HG03378 (cell line): ENCODE measurements around the gene SLN.

Experiments used
- ATAC-seq: cut with Tn5 transposase; IDR thresholded peaks from one replicate; pipeline ENCODE4 v1.9.1; 2021; ENCODE audit warnings: mild to moderate bottlenecking, moderate library complexity; ENCODE audit not compliant: unreplicated experiment

Gene SLN

DNA sequence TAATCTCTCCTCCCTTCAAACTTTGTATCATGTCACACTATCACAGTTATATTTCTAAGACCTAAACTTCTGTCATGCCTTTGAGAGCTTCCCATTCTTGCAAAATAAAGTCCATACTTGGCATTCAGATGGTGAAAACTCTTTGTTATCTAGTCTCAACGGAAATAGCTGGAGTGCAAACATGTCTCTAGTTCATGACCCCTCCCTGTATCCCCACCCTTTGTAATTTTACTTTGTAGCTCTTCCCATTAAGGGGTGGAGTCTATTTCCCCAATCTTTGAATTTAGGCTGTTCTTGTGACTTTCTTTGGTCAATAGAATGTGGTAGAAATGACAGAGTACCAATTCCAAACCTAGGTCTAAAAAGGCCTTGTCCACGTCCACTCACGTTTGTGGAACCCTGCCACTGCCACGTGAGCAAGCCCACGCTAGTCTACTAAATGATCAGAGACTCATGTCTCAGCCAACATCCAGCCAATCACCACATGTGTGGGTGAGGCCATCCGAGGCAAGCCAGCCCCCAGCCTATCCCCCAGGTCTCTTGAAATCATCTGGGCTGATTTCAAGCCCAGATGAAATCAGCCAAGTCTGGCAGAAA is 23.4 kb downstream of the SLN start:
- no peak for ATAC-seq

DNA sequence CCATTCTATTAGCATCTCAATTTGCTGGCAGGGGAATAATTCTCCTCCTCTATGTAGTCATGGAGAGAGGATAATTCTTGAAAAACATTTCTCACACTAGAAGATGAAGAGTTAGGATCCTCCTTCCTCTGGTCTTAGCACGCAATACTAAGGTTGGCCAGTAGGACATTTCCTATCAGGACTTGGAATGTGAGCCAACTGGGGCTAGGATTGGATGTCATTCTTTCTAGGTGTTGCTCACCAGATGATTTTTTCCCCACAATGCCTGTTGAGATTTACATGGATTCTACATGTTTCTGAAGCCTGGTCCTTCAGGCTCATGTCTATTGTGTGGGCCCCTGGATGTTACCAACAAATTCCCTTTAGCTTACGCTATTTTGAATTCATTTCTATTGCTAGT is 28.0 kb downstream of the SLN start:
- ATAC-seq: no peak

DNA sequence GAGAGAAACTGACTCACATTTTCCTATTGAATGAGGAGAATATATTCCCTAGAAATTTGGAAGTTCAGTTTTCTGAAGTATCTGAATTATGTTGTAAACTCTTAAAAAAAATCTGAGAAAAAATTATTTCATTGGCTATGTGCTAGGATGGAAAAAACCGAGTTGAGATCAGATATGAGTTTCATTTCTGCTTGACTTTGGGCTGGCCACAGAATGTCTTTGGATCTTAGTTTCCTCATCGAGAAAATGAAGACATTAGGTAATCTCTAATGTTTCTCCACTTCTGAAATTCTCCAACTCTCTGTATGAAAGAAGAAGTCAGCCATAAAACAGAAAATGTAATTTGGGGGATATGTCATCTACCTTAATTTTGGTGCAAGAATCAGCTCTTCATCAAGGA is 28.8 kb downstream of the SLN start:
- ATAC-seq: no peak

GRCh38 chr11:107682572-107682971 is 29.3 kb downstream of the SLN start:
- ATAC-seq: no peak

DNA sequence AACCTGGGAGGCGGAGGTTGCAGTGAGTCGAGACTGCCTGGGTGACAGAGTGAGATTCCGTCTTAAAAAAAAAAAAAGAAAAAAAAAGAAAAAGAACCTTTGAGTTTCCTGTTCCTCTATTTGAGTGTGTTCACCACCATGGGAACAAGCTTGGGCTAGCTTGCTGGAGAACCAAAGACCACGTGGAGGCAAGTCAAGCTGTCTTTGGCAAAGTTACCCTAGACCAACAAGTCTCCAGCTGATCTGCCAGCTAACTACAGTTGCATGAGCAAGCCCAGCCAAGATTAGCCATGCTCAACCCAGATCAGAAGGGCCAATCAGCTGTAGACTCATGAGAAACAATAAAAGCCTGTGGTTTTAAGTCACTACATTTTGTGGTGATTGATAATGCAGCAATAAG is 29.7 kb downstream of the SLN start:
- ATAC-seq: no peak

GRCh38 chr11:107679255-107680024 is 32.4 kb downstream of the SLN start:
- ATAC-seq: no peak

- ATAC-seq: no peak
Observed at GRCh38 chr11:107678632-107678971, 33.3 kb downstream of the SLN start.

GRCh38 chr11:107677924-107678631 is 33.8 kb downstream of the SLN start:
- ATAC-seq: no peak

GRCh38 chr11:107676336-107677057 is 35.4 kb downstream of the SLN start:
- no peak for ATAC-seq

DNA sequence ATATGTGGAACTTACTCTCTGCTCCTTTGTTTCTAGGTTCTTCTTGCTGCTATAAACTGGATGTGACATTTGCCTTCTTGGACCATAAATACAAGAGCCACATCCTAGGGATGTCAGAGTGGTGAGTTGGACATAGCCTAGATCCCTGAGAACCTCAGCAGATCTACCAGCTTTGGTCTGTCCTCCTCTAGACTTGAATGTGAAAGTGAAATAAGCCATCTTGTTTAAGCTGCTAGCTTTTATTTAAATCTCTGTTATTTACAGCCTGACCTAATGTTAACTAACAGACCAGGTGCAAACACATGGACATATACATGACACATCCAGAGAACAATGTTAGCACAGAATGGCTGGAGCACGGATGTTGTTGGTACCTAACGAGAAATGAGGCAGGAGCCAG is 36.0 kb downstream of the SLN start:
- ATAC-seq: no peak

- no peak for ATAC-seq
Observed at GRCh38 chr11:107669893-107670601, 41.8 kb downstream of the SLN start.

- no peak for ATAC-seq
Observed at GRCh38 chr11:107669191-107669740, 42.6 kb downstream of the SLN start.

- ATAC-seq: no peak
Observed at GRCh38 chr11:107666911-107667613, 44.8 kb downstream of the SLN start.

DNA sequence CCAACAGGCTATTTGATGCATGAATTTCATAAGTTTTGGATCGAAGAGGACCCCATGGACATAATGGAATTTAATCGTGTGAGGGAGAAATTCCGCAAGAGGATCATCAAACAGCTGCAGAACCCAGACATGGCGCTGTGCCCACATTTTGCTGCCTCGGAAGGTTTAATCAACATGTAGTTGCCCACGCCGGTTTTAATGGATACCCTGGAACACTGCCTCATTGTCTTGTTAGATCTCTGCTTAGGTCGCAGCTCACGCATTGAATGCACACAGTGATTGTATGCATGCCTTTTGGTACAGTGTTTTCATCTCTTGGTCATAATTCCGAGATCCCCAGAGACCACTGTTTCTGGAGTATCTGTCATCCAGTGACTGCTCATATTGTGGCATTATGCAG is 46.8 kb downstream of the SLN start:
- no peak for ATAC-seq

GRCh38 chr11:107661656-107662055 is 50.2 kb downstream of the SLN start:
- no peak for ATAC-seq

DNA sequence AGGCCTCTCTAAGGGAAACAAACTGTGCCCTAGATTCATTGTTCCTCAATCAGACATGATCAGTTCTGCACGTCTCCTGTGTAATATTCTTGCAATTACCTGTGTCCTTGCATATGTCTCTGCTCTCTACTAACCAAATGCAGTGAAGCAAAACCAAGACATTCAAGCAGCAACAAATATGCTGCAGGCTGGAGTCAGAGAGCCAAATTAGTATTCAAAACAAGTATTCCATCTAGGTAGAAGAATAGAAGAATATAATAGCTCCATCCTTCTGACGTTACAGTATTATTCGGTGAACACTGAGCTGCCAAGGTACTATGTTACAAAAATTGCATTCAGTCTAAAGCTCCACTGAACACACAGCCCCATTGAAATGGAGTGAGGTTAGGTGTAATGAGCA is 51.8 kb downstream of the SLN start:
- no peak for ATAC-seq

DNA sequence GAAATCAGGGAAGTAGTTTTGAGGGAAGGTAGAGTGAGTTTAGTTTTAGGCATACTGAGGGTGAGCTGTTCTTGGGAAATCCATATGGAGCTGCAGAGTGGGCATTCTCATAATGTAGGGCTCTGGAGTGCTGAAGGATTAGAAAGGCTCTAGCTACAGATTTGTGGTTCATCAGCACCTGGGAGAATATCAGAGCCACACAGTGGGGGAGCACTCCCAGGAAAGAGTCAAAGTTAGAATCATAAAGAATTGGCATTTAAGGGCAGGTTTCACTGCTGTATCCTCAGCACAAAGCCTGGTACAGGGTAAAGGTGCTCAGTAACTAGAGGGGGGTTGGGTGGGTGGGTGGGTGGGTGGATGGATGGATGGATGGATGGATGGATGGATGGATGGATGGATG is 52.5 kb downstream of the SLN start:
- ATAC-seq: no peak
